ENCODE data around the gene VSTM2L.
"Not testable (repeated sequence)": the region's sequence is repeated elsewhere in the genome, so short reads cannot be mapped to it uniquely, and the experiment has no call there.

The VSTM2L gene

GRCh38 chr20:37938181-37938750, 35.3 kb downstream of the VSTM2L start:
- no peak for DNase-seq (ENCODE audit: low spot score)

GRCh38 chr20:37938954-37939353, 36.0 kb downstream of the VSTM2L start:
- DNase-seq (ENCODE audit: low spot score): no peak

GRCh38 chr20:37939701-37940560, 37.0 kb downstream of the VSTM2L start:
- DNase-seq (ENCODE audit: low spot score): no peak

- no peak for DNase-seq (ENCODE audit: low spot score)
Observed at GRCh38 chr20:37940858-37941257, 37.9 kb downstream of the VSTM2L start.

- no peak for DNase-seq (ENCODE audit: low spot score)
Observed at GRCh38 chr20:37941332-37941731, 38.4 kb downstream of the VSTM2L start.

- DNase-seq (ENCODE audit: low spot score): no peak
Observed at GRCh38 chr20:37941992-37942391, 39.1 kb downstream of the VSTM2L start.

- no peak for DNase-seq (ENCODE audit: low spot score)
Observed at GRCh38 chr20:37943033-37943432, 40.1 kb downstream of the VSTM2L start.

GRCh38 chr20:37943501-37944455, 40.9 kb downstream of the VSTM2L start:
- DNase-seq (ENCODE audit: low spot score): no peak

- DNase-seq (ENCODE audit: low spot score): no peak
Observed at GRCh38 chr20:37944456-37944981, 41.6 kb downstream of the VSTM2L start.

GRCh38 chr20:37945091-37945547, 42.2 kb downstream of the VSTM2L start:
- no peak for DNase-seq (ENCODE audit: low spot score)

- DNase-seq (ENCODE audit: low spot score): no peak
Observed at GRCh38 chr20:37946946-37947345, 44.0 kb downstream of the VSTM2L start.

- DNase-seq (ENCODE audit: low spot score): no peak
Observed at GRCh38 chr20:37947943-37948342, 45.0 kb downstream of the VSTM2L start.

- DNase-seq (ENCODE audit: low spot score): no peak
Observed at GRCh38 chr20:37948956-37949355, 46.0 kb downstream of the VSTM2L start.

- no peak for DNase-seq (ENCODE audit: low spot score)
Observed at GRCh38 chr20:37954190-37954589, 51.3 kb downstream of the VSTM2L start.

- DNase-seq (ENCODE audit: low spot score): no peak
Observed at GRCh38 chr20:37954626-37955025, 51.7 kb downstream of the VSTM2L start.

- no peak for DNase-seq (ENCODE audit: low spot score)
Observed at GRCh38 chr20:37955511-37955910, 52.6 kb downstream of the VSTM2L start.

- no peak for DNase-seq (ENCODE audit: low spot score)
Observed at GRCh38 chr20:37956107-37956585, 53.2 kb downstream of the VSTM2L start.

GRCh38 chr20:37958856-37959520, 56.1 kb downstream of the VSTM2L start:
- DNase-seq (ENCODE audit: low spot score): no peak

GRCh38 chr20:37961066-37961465, 58.1 kb downstream of the VSTM2L start:
- DNase-seq (ENCODE audit: low spot score): no peak

- DNase-seq (ENCODE audit: low spot score): not testable (repeated sequence)
Observed at GRCh38 chr20:37963483-37963882, 60.6 kb downstream of the VSTM2L start.

GRCh38 chr20:37968841-37969401, 66.0 kb downstream of the VSTM2L start:
- no peak for DNase-seq (ENCODE audit: low spot score)

All from globus pallidus (tissue), 1 donor.